PFSK-1 (cell line): Measurements from ENCODE around the gene EP400.

ENCODE experiments used
- POLR2AphosphoS5 ChIP-seq: IDR thresholded peaks from 2 replicates; pipeline ENCODE4 v1.6.1; 2012; ENCODE audit warnings: low read depth, mild to moderate bottlenecking, control low read depth, low read length, moderate library complexity
- REST ChIP-seq, 2 experiments: IDR thresholded peaks; 2 replicates each; pipeline versions ENCODE4 v1.6.1 to v1.8.0; 2011 to 2012; ENCODE audit warnings: low read depth in 2 of 2, low read length in 2 of 2, control low read depth in 1 of 2, inconsistent platforms in 1 of 2, mild to moderate bottlenecking in 1 of 2, moderate library complexity in 1 of 2; ENCODE audit not compliant: insufficient read depth in 1 of 2
- TAF1 ChIP-seq: IDR thresholded peaks from 2 replicates; pipeline ENCODE4 v1.6.1; 2012; ENCODE audit warnings: low read length, control low read depth, borderline replicate concordance; ENCODE audit not compliant: insufficient read depth

GRCh38 chr12:132014092-132014914, 64.6 kb downstream of the EP400 start:
- TF ChIP-seq REST (IDR thresholded peaks at IDR 0.05; ENCODE audit: insufficient read depth in 1 of 2, low read depth in 2 of 2, low read length in 2 of 2): no peak
- TF ChIP-seq POLR2AphosphoS5: no peak
- TF ChIP-seq TAF1: no peak
